Measurements from ENCODE around the gene PTPRN2. TPM values are rescaled to one million over a fixed set of nuclear protein-coding genes. Genes with fewer than 3 reads are reported as not detected.

The PTPRN2 gene
- total RNA-seq, 1 donor from 2014 or later, result 2.4 TPM

DNA sequence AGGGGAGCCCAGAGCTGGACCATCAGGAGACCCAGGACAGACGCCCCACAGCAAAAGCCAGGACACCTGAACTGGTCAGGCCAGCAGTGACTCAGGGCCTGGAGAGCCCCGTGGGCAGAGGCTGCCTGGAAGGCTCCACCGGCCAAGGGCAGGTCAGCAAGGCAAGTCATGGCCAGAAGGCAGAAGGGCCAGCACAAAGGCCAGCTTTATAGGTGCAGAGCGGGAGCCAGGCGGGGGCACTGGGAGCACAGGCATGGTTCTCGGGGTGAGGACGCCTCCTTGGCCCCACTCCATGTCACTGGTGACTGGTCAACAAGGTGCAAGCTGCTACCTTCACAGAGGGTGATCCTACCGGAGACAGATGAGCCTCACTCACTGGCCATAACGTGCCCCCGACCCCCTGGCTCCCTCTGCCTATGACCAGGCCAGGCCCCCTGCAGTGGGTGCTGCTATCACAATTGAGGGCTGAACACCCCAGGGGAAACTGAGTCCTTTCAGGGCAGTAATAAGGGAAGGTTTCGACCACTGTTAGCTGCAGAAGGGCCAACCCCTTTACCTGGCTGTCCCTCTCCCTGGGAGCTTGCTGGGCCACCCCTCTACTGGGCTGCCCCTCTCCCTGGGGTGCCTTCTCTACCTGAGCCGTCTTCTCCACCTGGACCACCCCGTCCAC lies 317.4 kb downstream of the PTPRN2 start:
- no peaks in the 10 kb centered on the region for H3K36me3 ChIP-seq (ENCODE audit: control insufficient read depth, insufficient read depth, low read length)
- H3K4me3 ChIP-seq (ENCODE audit: low read depth, low read length), result no peak overlapping the region
- DNase-seq (ENCODE audit: low read depth), result no peak
- TF ChIP-seq, protein P1, sequence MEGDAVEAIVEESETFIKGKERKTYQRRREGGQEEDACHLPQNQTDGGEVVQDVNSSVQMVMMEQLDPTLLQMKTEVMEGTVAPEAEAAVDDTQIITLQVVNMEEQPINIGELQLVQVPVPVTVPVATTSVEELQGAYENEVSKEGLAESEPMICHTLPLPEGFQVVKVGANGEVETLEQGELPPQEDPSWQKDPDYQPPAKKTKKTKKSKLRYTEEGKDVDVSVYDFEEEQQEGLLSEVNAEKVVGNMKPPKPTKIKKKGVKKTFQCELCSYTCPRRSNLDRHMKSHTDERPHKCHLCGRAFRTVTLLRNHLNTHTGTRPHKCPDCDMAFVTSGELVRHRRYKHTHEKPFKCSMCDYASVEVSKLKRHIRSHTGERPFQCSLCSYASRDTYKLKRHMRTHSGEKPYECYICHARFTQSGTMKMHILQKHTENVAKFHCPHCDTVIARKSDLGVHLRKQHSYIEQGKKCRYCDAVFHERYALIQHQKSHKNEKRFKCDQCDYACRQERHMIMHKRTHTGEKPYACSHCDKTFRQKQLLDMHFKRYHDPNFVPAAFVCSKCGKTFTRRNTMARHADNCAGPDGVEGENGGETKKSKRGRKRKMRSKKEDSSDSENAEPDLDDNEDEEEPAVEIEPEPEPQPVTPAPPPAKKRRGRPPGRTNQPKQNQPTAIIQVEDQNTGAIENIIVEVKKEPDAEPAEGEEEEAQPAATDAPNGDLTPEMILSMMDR (IDR thresholded peaks at IDR 0.05; ENCODE audit: insufficient read depth, low read length, poor library complexity, severe bottlenecking), result no peak
- no peaks in the 10 kb centered on the region for H3K27me3 ChIP-seq (ENCODE audit: control insufficient read depth, insufficient read depth, low read length)

DNA sequence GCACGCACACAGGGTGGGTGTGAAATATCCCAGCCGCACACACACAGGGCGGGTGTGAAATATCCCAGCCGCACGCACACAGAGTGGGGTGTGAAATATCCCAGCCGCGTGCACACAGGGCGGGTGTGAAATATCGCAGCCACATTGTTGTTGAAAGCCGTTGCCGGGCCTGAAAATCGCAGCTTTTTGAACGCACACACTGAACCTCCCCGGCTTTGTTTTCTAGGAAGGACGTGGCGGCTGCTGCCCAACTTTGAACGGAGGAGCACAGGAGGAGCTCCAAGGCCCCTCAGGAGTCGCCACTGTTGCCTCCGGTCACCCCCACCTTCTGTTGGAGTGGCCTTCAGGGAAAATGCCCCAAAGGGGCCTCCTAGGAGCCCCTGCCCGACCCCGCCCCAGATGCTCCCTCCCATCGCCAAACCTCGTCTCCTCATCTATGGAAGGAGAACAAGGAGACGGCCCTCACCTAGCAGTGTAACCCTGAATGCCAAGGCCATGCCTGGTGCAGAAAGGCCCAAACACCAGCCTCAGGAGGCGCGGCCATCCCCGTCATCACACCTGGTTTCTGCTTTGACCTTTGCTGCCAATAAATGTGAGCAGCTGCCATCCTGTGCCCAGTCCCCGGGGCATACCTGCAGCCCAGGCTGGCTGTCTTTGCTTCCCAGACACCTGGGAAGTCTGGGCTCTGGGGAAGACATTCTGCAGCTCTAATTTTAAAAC lies 318.6 kb downstream of the PTPRN2 start:
- DNase-seq (ENCODE audit: low read depth), result no peak
- TF ChIP-seq, protein P1 (IDR thresholded peaks at IDR 0.05; ENCODE audit: insufficient read depth, low read length, poor library complexity, severe bottlenecking), result no peak
- no peaks in the 10 kb centered on the region for H3K27me3 ChIP-seq (ENCODE audit: control insufficient read depth, insufficient read depth, low read length)
- no peak overlapping the region for H3K4me3 ChIP-seq (ENCODE audit: low read depth, low read length)
- no peaks in the 10 kb centered on the region for H3K36me3 ChIP-seq (ENCODE audit: control insufficient read depth, insufficient read depth, low read length)

DNA sequence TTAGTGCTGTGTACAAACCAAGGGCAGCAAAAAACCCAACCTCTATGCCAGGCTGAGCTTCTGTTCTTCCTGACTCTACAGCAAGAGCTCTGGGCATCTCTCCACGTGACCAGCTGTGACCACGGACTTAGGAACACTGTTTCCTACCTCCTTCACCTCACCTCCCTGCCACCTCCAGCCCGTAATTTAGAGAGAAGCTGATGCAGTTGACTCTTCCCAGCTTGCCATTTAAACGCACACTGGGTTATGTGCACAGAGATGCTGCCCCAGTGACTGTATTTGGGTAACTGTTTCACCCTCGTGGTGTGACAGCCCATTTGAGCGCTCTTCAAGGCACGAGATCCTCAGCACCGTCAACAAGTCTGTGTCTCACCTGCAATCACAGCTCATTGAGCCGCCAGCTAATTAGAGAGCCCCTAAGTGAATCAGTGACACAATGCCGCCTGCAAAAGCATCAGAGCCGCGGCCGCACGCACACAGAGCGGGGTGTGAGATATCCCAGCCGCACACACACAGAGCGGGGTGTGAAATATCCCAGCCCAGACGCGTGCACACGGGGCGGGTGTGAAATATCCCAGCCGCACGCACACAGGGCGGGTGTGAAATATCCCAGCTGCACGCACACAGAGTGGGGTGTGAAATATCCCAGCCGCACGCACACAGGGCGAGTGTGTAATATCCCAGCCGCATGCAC lies 319.7 kb downstream of the PTPRN2 start:
- no peaks in the 10 kb centered on the region for H3K36me3 ChIP-seq (ENCODE audit: control insufficient read depth, insufficient read depth, low read length)
- no peaks in the 10 kb centered on the region for H3K27me3 ChIP-seq (ENCODE audit: control insufficient read depth, insufficient read depth, low read length)
- H3K4me3 ChIP-seq (ENCODE audit: low read depth, low read length), result no peak overlapping the region
- TF ChIP-seq, protein P1 (IDR thresholded peaks at IDR 0.05; ENCODE audit: insufficient read depth, low read length, poor library complexity, severe bottlenecking), result no peak
- no peak for DNase-seq (ENCODE audit: low read depth)

DNA sequence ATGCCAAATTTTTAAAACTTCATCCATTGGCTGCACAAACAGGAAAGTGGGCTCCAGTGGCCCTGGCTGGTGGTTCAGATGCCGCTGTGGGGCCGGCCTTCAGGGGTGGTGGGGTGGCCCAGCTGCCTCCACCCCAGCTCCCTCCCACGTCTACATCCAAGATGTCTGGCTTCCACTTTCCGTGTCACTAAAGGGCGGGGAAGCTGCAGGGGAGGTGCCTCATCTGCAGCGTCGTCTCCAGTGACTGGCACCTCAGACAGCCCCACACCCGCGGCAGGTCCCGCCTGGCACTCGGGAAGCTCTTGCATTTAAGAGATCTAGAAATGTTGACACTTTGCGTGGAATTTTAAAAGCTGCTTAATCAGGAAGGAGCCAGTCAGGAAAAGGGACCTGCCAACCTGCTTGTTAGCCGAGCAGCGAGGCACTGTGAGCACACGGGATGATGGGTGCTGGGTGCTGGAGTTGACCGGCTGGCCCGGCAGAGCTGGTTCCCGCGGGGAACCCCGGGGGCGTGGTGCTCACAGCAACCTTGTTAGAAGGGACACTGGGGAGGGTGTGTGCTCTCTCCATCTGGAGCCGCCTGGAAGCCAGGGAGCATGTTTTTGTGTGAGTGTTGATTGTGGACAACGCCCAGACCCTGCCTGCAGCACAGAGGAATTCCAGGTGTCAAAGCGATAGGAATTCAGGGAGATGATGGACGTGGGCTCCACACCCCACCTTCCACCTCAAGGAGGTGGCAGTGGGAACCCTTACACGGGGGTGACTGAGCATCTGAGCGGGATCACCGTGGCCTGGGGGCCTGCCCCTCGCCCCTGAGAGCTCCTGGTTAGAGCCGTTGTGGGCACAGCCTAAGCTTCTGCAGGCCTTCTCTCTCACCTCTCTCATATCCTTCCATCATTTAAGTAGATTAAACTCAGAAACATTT lies 320.5 kb downstream of the PTPRN2 start:
- no peak for DNase-seq (ENCODE audit: low read depth)
- Histone ChIP-seq H3K4me3 (ENCODE audit: low read depth, low read length) (no peak overlapping the region), H3K27me3 (ENCODE audit: control insufficient read depth, insufficient read depth, low read length) (no peaks in the 10 kb centered on the region), H3K36me3 (ENCODE audit: control insufficient read depth, insufficient read depth, low read length) (no peaks in the 10 kb centered on the region)
- TF ChIP-seq, protein P1 (IDR thresholded peaks at IDR 0.05; ENCODE audit: insufficient read depth, low read length, poor library complexity, severe bottlenecking), result no peak

DNA sequence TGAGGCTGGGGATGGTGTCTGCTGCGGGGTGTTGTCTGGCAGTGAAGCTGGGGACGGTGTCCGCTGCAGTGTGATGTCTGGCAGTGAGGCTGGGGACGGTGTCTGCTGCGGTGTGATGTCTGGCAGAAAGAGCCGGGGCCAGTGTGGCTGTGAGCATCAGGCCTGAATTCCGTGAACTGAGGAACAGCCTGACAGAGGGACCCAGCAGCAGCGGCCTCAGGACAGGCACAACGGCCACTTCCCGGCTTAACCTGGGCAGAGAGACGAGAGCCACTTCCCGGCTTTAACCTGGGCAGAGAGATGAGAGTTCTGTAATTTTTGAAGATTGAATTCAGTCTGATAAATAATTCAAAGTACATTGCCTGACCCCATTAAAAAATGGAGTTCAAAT lies 321.2 kb downstream of the PTPRN2 start:
- no peak for DNase-seq (ENCODE audit: low read depth)
- Histone ChIP-seq H3K27me3 (ENCODE audit: control insufficient read depth, insufficient read depth, low read length) (no peaks in the 10 kb centered on the region), H3K36me3 (ENCODE audit: control insufficient read depth, insufficient read depth, low read length) (no peaks in the 10 kb centered on the region), H3K4me3 (ENCODE audit: low read depth, low read length) (no peak overlapping the region)
- TF ChIP-seq, protein P1 (IDR thresholded peaks at IDR 0.05; ENCODE audit: insufficient read depth, low read length, poor library complexity, severe bottlenecking), result no peak

All from kidney epithelial cell (primary cell).